ENCODE data around the gene SLC1A4.

The SLC1A4 gene

DNA sequence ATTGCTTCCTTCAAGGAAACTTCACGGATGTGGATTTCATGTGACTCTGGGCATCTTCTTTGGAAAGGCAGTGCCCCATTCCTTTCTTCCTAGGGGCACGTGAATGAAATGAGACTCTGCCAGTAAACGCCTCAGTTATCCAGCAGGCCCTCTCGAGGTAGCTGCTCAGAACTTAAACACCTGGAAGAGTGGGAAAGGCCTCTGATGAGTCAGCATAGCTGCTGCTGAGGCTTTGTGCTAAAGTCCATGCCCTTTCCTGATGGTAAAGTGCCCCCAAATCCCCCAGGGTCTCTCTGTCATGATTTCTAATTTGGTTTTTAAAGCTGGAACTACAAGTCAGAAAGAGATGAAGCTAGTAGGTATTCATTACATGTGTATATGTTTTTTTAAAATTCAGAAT lies 3.8 kb downstream of the SLC1A4 start:
- no peak for DNase-seq (ENCODE audit: low spot score)
- peaks cover 2% of the 10 kb centered on the region for H3K79me1 ChIP-seq (ENCODE audit: low read depth, low read length)
- no peak overlapping the region for H2AK5ac ChIP-seq (ENCODE audit: low read depth, low read length)
- H2AFZ ChIP-seq (ENCODE audit: low read length), result no peak overlapping the region
- H3K18ac ChIP-seq (ENCODE audit: low read length), result no peak overlapping the region
- H3K23ac ChIP-seq (ENCODE audit: low read depth, low read length, poor library complexity), result no peak overlapping the region
- no peak overlapping the region for H3K14ac ChIP-seq (ENCODE audit: low read length)
- no peak overlapping the region for H3K4ac ChIP-seq (ENCODE audit: low read length)
- no peak overlapping the region for H3K4me2 ChIP-seq (ENCODE audit: insufficient read depth, low read length, poor library complexity, severe bottlenecking)
- H4K8ac ChIP-seq (ENCODE audit: low read depth, low read length), result no peak overlapping the region
- H3K36me3 ChIP-seq (replicated peaks in 1 of 2; ENCODE audit: control insufficient read depth in 2 of 2, insufficient read depth in 2 of 2, low read length in 2 of 2), result no peaks in the 10 kb centered on the region
- no peak overlapping the region for H2BK120ac ChIP-seq (ENCODE audit: low read depth, low read length)
- H3K27me3 ChIP-seq (ENCODE audit: control insufficient read depth in 3 of 3, insufficient read depth in 3 of 3, low read depth in 1 of 3, low read length in 3 of 3), result peaks cover 0 to 18% (median 5%) of the 10 kb centered on the region in 3 experiments
- no peak overlapping the region for H2BK12ac ChIP-seq (ENCODE audit: low read length)
- H3K4me3 ChIP-seq (ENCODE audit: low read length in 2 of 2), result no peak overlapping the region
- no peaks in the 10 kb centered on the region for H3K9me3 ChIP-seq (replicated peaks in 1 of 2; ENCODE audit: control insufficient read depth in 2 of 2, insufficient read depth in 1 of 2, low read depth in 1 of 2, low read length in 2 of 2)
- H2BK15ac ChIP-seq (ENCODE audit: low read length), result no peak overlapping the region
- no peak overlapping the region for H4K91ac ChIP-seq (ENCODE audit: low read depth, low read length, poor library complexity)
- H3K9ac ChIP-seq (ENCODE audit: low read depth, low read length, poor library complexity), result no peak overlapping the region
- no CpG with 5 or more reads among the region's 4 CpGs for WGBS, 2 donors (ENCODE audit: extremely low coverage in 2 of 2, insufficient read length in 2 of 2, insufficient replicate concordance in 1 of 2)
- H3K27ac ChIP-seq (replicated peaks; ENCODE audit: low read length), result no peak overlapping the region
- no peak overlapping the region for H2BK5ac ChIP-seq (ENCODE audit: low read length)
- H3K4me1 ChIP-seq (ENCODE audit: control insufficient read depth in 2 of 2, insufficient read depth in 1 of 2, low read depth in 1 of 2, low read length in 2 of 2), result peaks cover 5 to 7% of the 10 kb centered on the region in 2 donors

GRCh38 chr2:64995041-64995440 lies 5.8 kb downstream of the SLC1A4 start:
- no peak overlapping the region for H3K4ac ChIP-seq (ENCODE audit: low read length)
- no peak overlapping the region for H3K27ac ChIP-seq (replicated peaks; ENCODE audit: low read length)
- no peak overlapping the region for H3K4me3 ChIP-seq (ENCODE audit: low read length in 2 of 2)
- no peak overlapping the region for H3K14ac ChIP-seq (ENCODE audit: low read length)
- H2BK5ac ChIP-seq (ENCODE audit: low read length), result no peak overlapping the region
- peaks cover 0 to 10% (median under 1%) of the 10 kb centered on the region in 3 experiments for H3K27me3 ChIP-seq (ENCODE audit: control insufficient read depth in 3 of 3, insufficient read depth in 3 of 3, low read depth in 1 of 3, low read length in 3 of 3)
- H3K79me1 ChIP-seq (ENCODE audit: low read depth, low read length), result no peaks in the 10 kb centered on the region
- peaks cover under 1 to 1% of the 10 kb centered on the region in 2 donors for H3K4me1 ChIP-seq (ENCODE audit: control insufficient read depth in 2 of 2, insufficient read depth in 1 of 2, low read depth in 1 of 2, low read length in 2 of 2)
- no peak overlapping the region for H4K91ac ChIP-seq (ENCODE audit: low read depth, low read length, poor library complexity)
- DNase-seq (ENCODE audit: low spot score), result no peak
- no CpG with 5 or more reads among the region's 3 CpGs for WGBS, 2 donors (ENCODE audit: extremely low coverage in 2 of 2, insufficient read length in 2 of 2, insufficient replicate concordance in 1 of 2)
- H4K8ac ChIP-seq (ENCODE audit: low read depth, low read length), result no peak overlapping the region
- no peak overlapping the region for H3K4me2 ChIP-seq (ENCODE audit: insufficient read depth, low read length, poor library complexity, severe bottlenecking)
- no peak overlapping the region for H3K18ac ChIP-seq (ENCODE audit: low read length)
- H3K9ac ChIP-seq (ENCODE audit: low read depth, low read length, poor library complexity), result no peak overlapping the region
- H3K9me3 ChIP-seq (replicated peaks in 1 of 2; ENCODE audit: control insufficient read depth in 2 of 2, insufficient read depth in 1 of 2, low read depth in 1 of 2, low read length in 2 of 2), result no peaks in the 10 kb centered on the region
- H2BK15ac ChIP-seq (ENCODE audit: low read length), result no peak overlapping the region
- no peak overlapping the region for H2BK12ac ChIP-seq (ENCODE audit: low read length)
- no peak overlapping the region for H3K23ac ChIP-seq (ENCODE audit: low read depth, low read length, poor library complexity)
- H2BK120ac ChIP-seq (ENCODE audit: low read depth, low read length), result no peak overlapping the region
- H2AFZ ChIP-seq (ENCODE audit: low read length), result no peak overlapping the region
- H3K36me3 ChIP-seq (replicated peaks in 1 of 2; ENCODE audit: control insufficient read depth in 2 of 2, insufficient read depth in 2 of 2, low read length in 2 of 2), result no peaks in the 10 kb centered on the region
- no peak overlapping the region for H2AK5ac ChIP-seq (ENCODE audit: low read depth, low read length)

DNA sequence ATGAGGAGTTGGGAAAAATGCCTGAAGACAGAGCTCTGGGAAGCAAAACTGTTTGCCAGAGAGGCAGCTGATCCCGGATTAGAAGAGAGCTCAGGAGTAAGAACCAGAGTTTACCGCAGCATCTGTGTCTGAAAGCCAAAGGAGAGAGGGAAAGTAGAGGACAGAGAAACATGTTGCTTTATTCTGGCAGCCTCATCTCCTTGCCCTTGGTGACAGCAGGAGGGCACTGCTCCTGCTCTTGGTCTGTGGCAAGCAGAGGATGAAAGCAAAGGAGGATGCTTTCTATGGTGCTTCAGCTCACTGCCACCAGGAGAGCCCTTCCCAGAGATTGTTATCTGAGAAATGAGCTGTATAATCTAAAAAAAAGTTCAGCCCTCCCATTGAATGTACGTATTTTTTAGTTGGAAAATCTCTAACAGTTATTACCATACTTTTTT lies 7.7 kb downstream of the SLC1A4 start:
- H3K23ac ChIP-seq (ENCODE audit: low read depth, low read length, poor library complexity), result no peak overlapping the region
- H2BK12ac ChIP-seq (ENCODE audit: low read length), result no peak overlapping the region
- H3K4ac ChIP-seq (ENCODE audit: low read length), result no peak overlapping the region
- H3K9me3 ChIP-seq (replicated peaks in 1 of 2; ENCODE audit: control insufficient read depth in 2 of 2, insufficient read depth in 1 of 2, low read depth in 1 of 2, low read length in 2 of 2), result no peaks in the 10 kb centered on the region
- H3K79me1 ChIP-seq (ENCODE audit: low read depth, low read length), result no peaks in the 10 kb centered on the region
- no peak overlapping the region for H3K4me3 ChIP-seq (ENCODE audit: low read length in 2 of 2)
- H3K4me2 ChIP-seq (ENCODE audit: insufficient read depth, low read length, poor library complexity, severe bottlenecking), result no peak overlapping the region
- H3K27ac ChIP-seq (replicated peaks; ENCODE audit: low read length), result no peak overlapping the region
- H3K27me3 ChIP-seq (ENCODE audit: control insufficient read depth in 3 of 3, insufficient read depth in 3 of 3, low read depth in 1 of 3, low read length in 3 of 3), result no peaks in the 10 kb centered on the region
- no peak overlapping the region for H3K18ac ChIP-seq (ENCODE audit: low read length)
- no peak overlapping the region for H2BK5ac ChIP-seq (ENCODE audit: low read length)
- H4K91ac ChIP-seq (ENCODE audit: low read depth, low read length, poor library complexity), result no peak overlapping the region
- no peaks in the 10 kb centered on the region for H3K36me3 ChIP-seq (replicated peaks in 1 of 2; ENCODE audit: control insufficient read depth in 2 of 2, insufficient read depth in 2 of 2, low read length in 2 of 2)
- no peak overlapping the region for H2AFZ ChIP-seq (ENCODE audit: low read length)
- no peak overlapping the region for H3K9ac ChIP-seq (ENCODE audit: low read depth, low read length, poor library complexity)
- H2BK15ac ChIP-seq (ENCODE audit: low read length), result no peak overlapping the region
- DNase-seq (ENCODE audit: low spot score), result no peak
- H2BK120ac ChIP-seq (ENCODE audit: low read depth, low read length), result no peak overlapping the region
- no peak overlapping the region for H3K14ac ChIP-seq (ENCODE audit: low read length)
- H3K4me1 ChIP-seq (ENCODE audit: control insufficient read depth in 2 of 2, insufficient read depth in 1 of 2, low read depth in 1 of 2, low read length in 2 of 2), result no peaks in the 10 kb centered on the region
- no peak overlapping the region for H4K8ac ChIP-seq (ENCODE audit: low read depth, low read length)
- no CpG with 5 or more reads among the region's 3 CpGs for WGBS, 2 donors (ENCODE audit: extremely low coverage in 2 of 2, insufficient read length in 2 of 2, insufficient replicate concordance in 1 of 2)
- H2AK5ac ChIP-seq (ENCODE audit: low read depth, low read length), result no peak overlapping the region

- H3K9ac ChIP-seq (ENCODE audit: low read depth, low read length, poor library complexity), result no peak overlapping the region
- H3K4ac ChIP-seq (ENCODE audit: low read length), result no peak overlapping the region
- no peak overlapping the region for H3K4me3 ChIP-seq (ENCODE audit: low read length in 2 of 2)
- H4K91ac ChIP-seq (ENCODE audit: low read depth, low read length, poor library complexity), result no peak overlapping the region
- H3K79me1 ChIP-seq (ENCODE audit: low read depth, low read length), result no peaks in the 10 kb centered on the region
- no peaks in the 10 kb centered on the region for H3K4me1 ChIP-seq (ENCODE audit: control insufficient read depth in 2 of 2, insufficient read depth in 1 of 2, low read depth in 1 of 2, low read length in 2 of 2)
- no peaks in the 10 kb centered on the region for H3K9me3 ChIP-seq (replicated peaks in 1 of 2; ENCODE audit: control insufficient read depth in 2 of 2, insufficient read depth in 1 of 2, low read depth in 1 of 2, low read length in 2 of 2)
- WGBS, 2 donors (ENCODE audit: extremely low coverage in 2 of 2, insufficient read length in 2 of 2, insufficient replicate concordance in 1 of 2), result no CpG with 5 or more reads among the region's 2 CpGs
- H2AFZ ChIP-seq (ENCODE audit: low read length), result no peak overlapping the region
- no peak overlapping the region for H3K27ac ChIP-seq (replicated peaks; ENCODE audit: low read length)
- no peak overlapping the region for H2BK120ac ChIP-seq (ENCODE audit: low read depth, low read length)
- no peak overlapping the region for H2AK5ac ChIP-seq (ENCODE audit: low read depth, low read length)
- no peak overlapping the region for H3K14ac ChIP-seq (ENCODE audit: low read length)
- no peak overlapping the region for H2BK5ac ChIP-seq (ENCODE audit: low read length)
- no peak overlapping the region for H2BK12ac ChIP-seq (ENCODE audit: low read length)
- H3K4me2 ChIP-seq (ENCODE audit: insufficient read depth, low read length, poor library complexity, severe bottlenecking), result no peak overlapping the region
- H3K23ac ChIP-seq (ENCODE audit: low read depth, low read length, poor library complexity), result no peak overlapping the region
- H4K8ac ChIP-seq (ENCODE audit: low read depth, low read length), result no peak overlapping the region
- no peaks in the 10 kb centered on the region for H3K36me3 ChIP-seq (replicated peaks in 1 of 2; ENCODE audit: control insufficient read depth in 2 of 2, insufficient read depth in 2 of 2, low read length in 2 of 2)
- no peak overlapping the region for H2BK15ac ChIP-seq (ENCODE audit: low read length)
- DNase-seq (ENCODE audit: low spot score), result no peak
- H3K18ac ChIP-seq (ENCODE audit: low read length), result no peak overlapping the region
- no peaks in the 10 kb centered on the region for H3K27me3 ChIP-seq (ENCODE audit: control insufficient read depth in 3 of 3, insufficient read depth in 3 of 3, low read depth in 1 of 3, low read length in 3 of 3)
Measured at GRCh38 chr2:64998658-64999061, 9.5 kb downstream of the SLC1A4 start.
